Brain microvascular endothelial cell (primary cell): ENCODE data around the gene TOMM40L.
"Not testable (repeated sequence)": the region's sequence is repeated elsewhere in the genome, so short reads cannot be mapped to it uniquely, and the experiment has no call there.

Experiments used
- DNase-seq: peaks from one replicate; pipeline ENCODE4 v3.0.0-alpha.2; 2020
- H3K27ac ChIP-seq: fragments of 250-450 bp; sonication (Bioruptor Pico); 2 replicates; pipeline ENCODE4 v1.5.1; 2020; ENCODE audit warnings: mild to moderate bottlenecking, moderate library complexity
- H3K27me3 ChIP-seq: fragments of 250-450 bp; sonication (Bioruptor Pico); replicated peaks from 2 replicates; pipeline ENCODE4 v1.5.1; 2020; ENCODE audit warnings: mild to moderate bottlenecking
- H3K36me3 ChIP-seq: fragments of 250-450 bp; sonication (Bioruptor Pico); replicated peaks from 2 replicates; pipeline ENCODE4 v1.5.1; 2020; ENCODE audit warnings: mild to moderate bottlenecking
- H3K4me3 ChIP-seq: 2 replicates; pipeline ENCODE4 v1.5.1; 2011; ENCODE audit warnings: low read depth, mild to moderate bottlenecking, control low read depth, low read length, moderate library complexity
- in situ Hi-C: cut with HindIII; loops from 2 replicates; pipeline ENCODE4 v1.10.0; 2017; ENCODE audit warnings: low sequenced_read_pairs, low pct_ligation_motif_present
- TF ChIP-seq, protein P1 (sequence below): IDR thresholded peaks from 2 replicates; pipeline ENCODE4 v1.5.1; 2011; ENCODE audit warnings: low read depth, mild to moderate bottlenecking, moderate library complexity, low read length, control low read depth, inconsistent platforms; ENCODE audit errors: missing control alignments

Gene TOMM40L

DNA sequence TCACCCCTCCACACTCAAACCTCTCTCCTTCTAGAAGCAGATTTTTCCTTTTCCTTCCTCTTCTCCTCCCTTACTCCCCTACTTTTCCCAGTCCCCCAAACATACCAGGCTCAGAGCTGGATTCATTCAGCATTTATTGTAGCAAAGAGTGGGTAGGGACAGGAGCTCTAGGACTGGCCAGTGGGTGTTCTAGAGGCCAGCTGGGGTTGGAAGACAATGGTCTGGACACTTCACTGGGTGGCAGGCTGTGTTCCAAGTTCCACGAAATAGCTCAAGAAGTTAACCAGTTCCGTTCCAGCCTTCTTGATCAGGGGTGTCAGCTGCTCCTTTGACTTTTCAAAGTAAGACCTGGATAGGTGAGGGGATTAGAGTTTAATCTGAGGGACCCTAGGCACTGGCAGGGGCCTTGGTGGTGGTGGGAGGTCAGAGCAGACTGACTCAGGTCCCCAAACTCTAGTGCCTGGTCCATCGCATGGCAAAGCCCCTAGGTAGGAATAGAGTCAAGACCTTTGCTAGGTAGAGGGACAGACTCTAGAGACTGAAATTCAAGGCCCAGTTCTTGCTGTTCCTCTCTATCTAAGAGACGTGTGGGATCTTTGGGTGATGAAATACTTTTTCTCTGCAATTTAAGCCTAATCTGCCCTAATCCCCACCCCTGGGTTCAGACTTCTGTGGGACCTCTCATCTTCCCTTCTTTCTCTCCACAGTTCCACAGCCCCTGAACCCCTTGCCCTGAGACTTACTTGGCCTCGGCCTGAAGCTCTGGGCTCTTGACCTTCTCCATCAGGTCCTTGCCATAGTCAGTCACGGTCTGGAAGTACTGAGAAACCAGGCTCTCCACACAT, 3.5 kb upstream of the TOMM40L start:
- TF ChIP-seq, protein P1, sequence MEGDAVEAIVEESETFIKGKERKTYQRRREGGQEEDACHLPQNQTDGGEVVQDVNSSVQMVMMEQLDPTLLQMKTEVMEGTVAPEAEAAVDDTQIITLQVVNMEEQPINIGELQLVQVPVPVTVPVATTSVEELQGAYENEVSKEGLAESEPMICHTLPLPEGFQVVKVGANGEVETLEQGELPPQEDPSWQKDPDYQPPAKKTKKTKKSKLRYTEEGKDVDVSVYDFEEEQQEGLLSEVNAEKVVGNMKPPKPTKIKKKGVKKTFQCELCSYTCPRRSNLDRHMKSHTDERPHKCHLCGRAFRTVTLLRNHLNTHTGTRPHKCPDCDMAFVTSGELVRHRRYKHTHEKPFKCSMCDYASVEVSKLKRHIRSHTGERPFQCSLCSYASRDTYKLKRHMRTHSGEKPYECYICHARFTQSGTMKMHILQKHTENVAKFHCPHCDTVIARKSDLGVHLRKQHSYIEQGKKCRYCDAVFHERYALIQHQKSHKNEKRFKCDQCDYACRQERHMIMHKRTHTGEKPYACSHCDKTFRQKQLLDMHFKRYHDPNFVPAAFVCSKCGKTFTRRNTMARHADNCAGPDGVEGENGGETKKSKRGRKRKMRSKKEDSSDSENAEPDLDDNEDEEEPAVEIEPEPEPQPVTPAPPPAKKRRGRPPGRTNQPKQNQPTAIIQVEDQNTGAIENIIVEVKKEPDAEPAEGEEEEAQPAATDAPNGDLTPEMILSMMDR: no peak
- no peak for DNase-seq
- no peaks in the 10 kb centered on the region for H3K36me3 ChIP-seq

DNA sequence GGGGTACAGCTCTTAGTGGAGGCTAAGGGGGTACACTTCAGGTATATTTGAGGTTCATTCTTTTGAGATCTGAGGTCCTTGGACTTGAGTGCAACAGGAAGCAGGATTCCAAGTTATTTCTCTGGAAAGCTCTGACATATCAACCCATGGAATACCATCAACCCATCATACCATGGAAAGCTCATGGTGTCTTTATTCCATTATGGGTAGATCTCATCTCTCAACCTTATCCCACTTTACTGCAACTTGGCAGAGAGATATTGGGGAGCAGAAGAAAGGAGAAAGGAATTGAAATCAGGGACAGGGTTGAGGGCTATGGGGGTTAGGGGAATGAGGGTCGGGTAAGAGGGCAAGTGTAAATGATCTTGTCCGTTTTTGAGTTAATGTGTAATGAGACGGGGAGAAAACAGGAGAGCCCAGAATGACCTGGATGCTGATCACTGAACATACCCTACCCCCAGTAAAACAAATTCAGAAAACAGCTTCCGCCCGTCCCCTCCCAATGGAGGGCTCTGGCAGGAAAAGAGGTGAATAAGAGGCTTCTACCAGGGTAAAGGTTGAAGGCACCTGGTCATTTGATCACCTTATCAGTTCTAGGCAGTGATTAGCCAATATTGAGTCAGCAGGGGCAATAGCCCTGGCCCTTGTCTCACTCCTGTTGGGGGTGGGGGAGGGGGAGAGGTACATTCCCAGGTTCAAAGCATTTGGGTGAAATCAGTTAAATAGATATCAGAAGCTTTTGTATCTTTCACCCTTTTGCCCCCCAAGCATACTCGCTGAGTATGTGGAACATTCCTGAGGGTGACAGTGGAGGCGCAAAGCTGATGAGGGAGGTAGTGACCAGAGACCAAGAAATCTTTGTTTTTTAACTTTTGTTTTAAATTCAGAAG, 1.8 kb upstream of the TOMM40L start:
- in situ Hi-C loops: loop anchor here (25.0 kb wide), 1 partner anchor 163 kb away; no protein-coding TSS in a partner anchor
- Histone ChIP-seq H3K36me3 (peaks cover 14% of the 10 kb centered on the region), H3K27me3 (no peaks in the 10 kb centered on the region), H3K4me3 (no peak overlapping the region), H3K27ac (no peak overlapping the region)
- no peak for DNase-seq
- TF ChIP-seq, protein P1: no peak

More for the DNA sequence above, 3.5 kb upstream of the TOMM40L start:
- Histone ChIP-seq H3K27me3 (no peaks in the 10 kb centered on the region), H3K4me3 (no peak overlapping the region), H3K27ac (no peak overlapping the region)
- in situ Hi-C loops: loop anchor here (25.0 kb wide), 1 partner anchor 165 kb away; no protein-coding TSS in a partner anchor

DNA sequence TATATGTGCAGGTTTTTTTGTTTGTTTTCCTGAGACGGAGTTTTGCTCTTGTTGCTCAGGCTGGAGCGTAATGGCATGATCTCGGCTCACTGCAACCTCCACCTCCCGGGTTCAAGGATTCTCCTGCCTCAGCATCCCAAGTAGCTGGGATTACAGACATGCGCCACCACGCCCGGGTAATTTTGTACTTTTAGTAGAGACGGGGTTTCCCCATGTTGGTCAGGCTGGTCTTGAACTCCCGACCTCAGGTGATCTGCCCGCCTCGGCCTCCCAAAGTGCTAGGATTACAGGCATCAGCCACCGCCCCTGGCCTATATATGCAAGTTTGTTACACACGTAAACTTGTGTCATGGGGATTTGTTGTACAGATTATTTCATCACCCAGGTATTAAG, 1.2 kb upstream of the TOMM40L start:
- H3K27me3 ChIP-seq, H3K27ac ChIP-seq, H3K4me3 ChIP-seq, DNase-seq: not testable (repeated sequence)
- peaks cover 20% of the 10 kb centered on the region for H3K36me3 ChIP-seq
- in situ Hi-C loops: loop anchor here (25.0 kb wide), 1 partner anchor 163 kb away; no protein-coding TSS in a partner anchor

DNA sequence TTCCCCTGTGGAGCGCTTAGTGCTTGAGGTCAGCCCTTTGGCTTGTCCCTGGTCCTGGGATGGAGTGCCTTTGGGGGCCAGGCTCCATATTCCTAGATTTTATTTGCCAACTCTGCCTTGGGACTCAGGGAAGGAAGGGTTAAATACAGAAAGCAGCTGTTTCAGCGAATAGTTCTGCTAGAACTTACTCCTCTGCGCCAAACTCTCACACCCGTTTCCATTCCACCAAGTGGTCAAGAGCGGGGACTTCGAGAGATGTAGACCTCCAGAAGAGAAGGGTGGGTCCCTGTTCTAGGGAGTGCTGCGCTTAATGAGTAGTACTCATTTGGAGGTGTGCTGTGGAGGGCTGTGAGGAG, 704 bp upstream of the TOMM40L start:
- peaks cover 25% of the 10 kb centered on the region for H3K36me3 ChIP-seq
- DNase-seq: no peak
- no peak overlapping the region for H3K27ac ChIP-seq
- no peak overlapping the region for H3K4me3 ChIP-seq
- H3K27me3 ChIP-seq: no peaks in the 10 kb centered on the region
- in situ Hi-C loops: no loop called here
- TF ChIP-seq, protein P1: no peak

DNA sequence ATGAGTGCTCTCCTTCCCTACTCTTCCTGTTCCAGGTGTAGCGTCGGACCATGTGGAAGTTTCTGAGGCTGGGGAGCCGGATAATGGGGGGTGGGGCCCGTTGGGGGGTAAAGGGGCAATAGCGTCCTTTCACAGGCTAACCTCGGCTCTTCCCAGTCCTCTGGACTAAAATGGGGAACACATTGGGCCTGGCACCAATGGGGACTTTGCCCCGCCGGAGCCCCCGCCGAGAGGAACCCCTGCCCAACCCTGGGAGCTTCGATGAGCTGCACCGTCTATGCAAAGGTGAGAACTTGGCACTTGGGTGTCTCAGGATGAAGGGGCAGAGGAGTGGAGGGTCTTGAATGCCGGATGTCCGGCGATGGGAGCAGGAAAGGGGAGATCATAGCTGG, 456 bp downstream of the TOMM40L start:
- in situ Hi-C loops: no loop called here
- peak overlapping the region; percentile 58 for H3K27ac ChIP-seq
- no peaks in the 10 kb centered on the region for H3K27me3 ChIP-seq
- TF ChIP-seq, protein P1: no peak
- DNase-seq: no peak
- H3K4me3 ChIP-seq: peak overlapping the region; percentile 96
- peaks cover 27% of the 10 kb centered on the region for H3K36me3 ChIP-seq

DNA sequence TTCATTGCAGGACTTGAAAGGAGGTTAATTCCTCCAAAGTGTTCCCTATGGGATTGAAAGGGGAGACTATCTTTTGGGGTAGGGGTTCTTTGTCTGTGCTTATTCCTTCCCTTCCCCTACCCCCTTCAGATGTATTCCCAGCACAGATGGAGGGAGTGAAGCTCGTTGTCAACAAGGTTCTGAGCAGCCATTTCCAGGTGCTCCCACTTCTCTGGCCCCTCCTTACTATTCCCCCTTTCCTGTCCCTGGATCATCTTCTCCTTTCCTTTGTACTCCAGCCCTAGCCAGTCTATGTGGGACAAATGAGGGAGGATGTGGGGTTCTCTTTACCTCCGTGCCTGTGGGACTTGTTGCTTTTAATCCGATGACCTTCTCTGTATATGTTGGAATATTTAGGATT, 899 bp downstream of the TOMM40L start:
- no peak for DNase-seq
- Histone ChIP-seq H3K27me3 (no peaks in the 10 kb centered on the region), H3K36me3 (peaks cover 27% of the 10 kb centered on the region), H3K4me3 (peak overlapping the region; percentile 96), H3K27ac (no peak overlapping the region)
- TF ChIP-seq, protein P1: no peak
- in situ Hi-C loops: no loop called here
